HEK293 (cell line): ENCODE results near the gene PPP1R3E.

Experiments
- CTCF ChIA-PET: fragments of 350-600 bp; formaldehyde crosslinking; extraction: SDS; loops from one replicate; lab custom pipeline; 2021; ENCODE audit warnings: antibody characterized with exemption; lab: Yijun Ruan, JAX
- POLR2A ChIA-PET: fragments of 300-600 bp; formaldehyde crosslinking; extraction: SDS; loops from one replicate; lab custom pipeline; 2020; ENCODE audit warnings: antibody characterized with exemption, inconsistent platforms; lab: Yijun Ruan, JAX
- H3K27ac ChIP-seq: fragments of 200-500 bp; sonication (Bioruptor generic); 2 replicates; pipeline ENCODE4 v1.5.1; 2014; ENCODE audit warnings: low read depth, low read length, control low read depth, inconsistent platforms; ENCODE audit errors: extremely low read depth
- H3K36me3 ChIP-seq, 2 experiments: fragments of 200-500 bp in 1 of 2; sonication (Bioruptor generic) in 1 of 2; 1 replicate in 1 of 2; 2 replicates in 1 of 2; pipeline ENCODE4 v1.5.1; 2014 to 2017; ENCODE audit warnings: inconsistent platforms in 2 of 2, low read length in 2 of 2; ENCODE audit not compliant: control insufficient read depth in 2 of 2, insufficient read depth in 1 of 2
- H3K4me1 ChIP-seq: fragments of 200-500 bp; sonication (Bioruptor generic); 2 replicates; pipeline ENCODE4 v1.5.1; 2014; ENCODE audit warnings: mild to moderate bottlenecking, low read length, inconsistent platforms; ENCODE audit not compliant: control insufficient read depth, insufficient read depth
- H3K4me3 ChIP-seq: 2 replicates; pipeline ENCODE4 v1.5.1; 2011; ENCODE audit warnings: low read depth, mild to moderate bottlenecking, control low read depth, low read length, moderate library complexity
- H3K9me3 ChIP-seq: fragments of 200-500 bp; sonication (Bioruptor generic); 2 replicates; pipeline ENCODE4 v1.5.1; 2014; ENCODE audit warnings: low read depth, low read length, inconsistent platforms; ENCODE audit not compliant: control insufficient read depth, insufficient read depth
- BCL11A ChIP-seq: fragments of 450-650 bp; formaldehyde crosslinking; IDR thresholded peaks from 2 replicates; pipeline ENCODE4 v1.5.1; 2016; ENCODE audit warnings: low read depth, missing biosample characterization, missing genetic modification characterization
- GLI2 ChIP-seq: fragments of 450-650 bp; formaldehyde crosslinking; IDR thresholded peaks from 2 replicates; pipeline ENCODE4; 2017; ENCODE audit warnings: missing biosample characterization, missing genetic modification characterization, low read depth, borderline replicate concordance
- KLF10 ChIP-seq: fragments of 450-650 bp; IDR thresholded peaks from 2 replicates; pipeline ENCODE4 v1.5.1; 2018; ENCODE audit warnings: missing biosample characterization, mild to moderate bottlenecking, missing genetic modification characterization
- OSR2 ChIP-seq: fragments of 450-650 bp; formaldehyde crosslinking; IDR thresholded peaks from 2 replicates; pipeline ENCODE4 v1.5.1; 2016; ENCODE audit warnings: missing biosample characterization, missing genetic modification characterization
- SP7 ChIP-seq: fragments of 450-650 bp; formaldehyde crosslinking; IDR thresholded peaks from 2 replicates; pipeline ENCODE4 v1.5.1; 2016; ENCODE audit warnings: missing biosample characterization, missing genetic modification characterization
- ZNF133 ChIP-seq: fragments of 450-650 bp; formaldehyde crosslinking; IDR thresholded peaks from 2 replicates; pipeline ENCODE4 v1.5.1; 2016; ENCODE audit warnings: missing biosample characterization, missing genetic modification characterization
- ZNF155 ChIP-seq: fragments of 450-650 bp; formaldehyde crosslinking; IDR thresholded peaks from 2 replicates; pipeline ENCODE4 v1.5.1; 2016; ENCODE audit warnings: missing biosample characterization, missing genetic modification characterization
- ZNF169 ChIP-seq: fragments of 450-650 bp; formaldehyde crosslinking; IDR thresholded peaks from 2 replicates; pipeline ENCODE4 v1.5.1; 2016; ENCODE audit warnings: missing biosample characterization, missing genetic modification characterization
- ZNF19 ChIP-seq: fragments of 450-650 bp; formaldehyde crosslinking; IDR thresholded peaks from 2 replicates; pipeline ENCODE4; 2016; ENCODE audit warnings: missing biosample characterization, missing genetic modification characterization, low read depth
- ZNF202 ChIP-seq: fragments of 450-650 bp; formaldehyde crosslinking; IDR thresholded peaks from 2 replicates; pipeline ENCODE4 v1.5.1; 2016; ENCODE audit warnings: missing biosample characterization, missing genetic modification characterization, borderline replicate concordance
- ZNF221 ChIP-seq: fragments of 450-650 bp; formaldehyde crosslinking; IDR thresholded peaks from 2 replicates; pipeline ENCODE4 v1.5.1; 2017; ENCODE audit warnings: missing biosample characterization, missing genetic modification characterization, borderline replicate concordance
- ZNF335 ChIP-seq: fragments of 450-650 bp; formaldehyde crosslinking; conservative IDR thresholded peaks from 2 replicates; pipeline ENCODE4 v1.5.1; 2016; ENCODE audit warnings: missing biosample characterization, missing genetic modification characterization
- ZNF354C ChIP-seq: fragments of 450-650 bp; formaldehyde crosslinking; IDR thresholded peaks from 2 replicates; pipeline ENCODE4 v1.5.1; 2016; ENCODE audit warnings: missing biosample characterization, missing genetic modification characterization, low read depth, borderline replicate concordance
- ZNF423 ChIP-seq: fragments of 450-650 bp; formaldehyde crosslinking; IDR thresholded peaks from 2 replicates; pipeline ENCODE4 v1.5.1; 2016; ENCODE audit warnings: missing biosample characterization, missing genetic modification characterization
- ZNF473 ChIP-seq: fragments of 450-650 bp; formaldehyde crosslinking; IDR thresholded peaks from 2 replicates; pipeline ENCODE4 v1.5.1; 2017; ENCODE audit warnings: missing biosample characterization, missing genetic modification characterization
- ZNF514 ChIP-seq: fragments of 450-650 bp; formaldehyde crosslinking; IDR thresholded peaks from 2 replicates; pipeline ENCODE4 v1.5.1; 2016; ENCODE audit warnings: missing biosample characterization, missing genetic modification characterization
- ZNF560 ChIP-seq: fragments of 450-650 bp; formaldehyde crosslinking; IDR thresholded peaks from 2 replicates; pipeline ENCODE4 v1.5.1; 2017; ENCODE audit warnings: missing biosample characterization, missing genetic modification characterization, borderline replicate concordance
- ZNF664 ChIP-seq: fragments of 450-650 bp; formaldehyde crosslinking; IDR thresholded peaks from 2 replicates; pipeline ENCODE4 v1.5.1; 2016; ENCODE audit warnings: missing biosample characterization, missing genetic modification characterization
- TF ChIP-seq, protein P1 (sequence below): fragments of 450-650 bp; formaldehyde crosslinking; IDR thresholded peaks from 2 replicates; pipeline ENCODE4; 2016; ENCODE audit warnings: missing biosample characterization, missing genetic modification characterization
- TF ChIP-seq, protein P2 (sequence below): fragments of 450-650 bp; formaldehyde crosslinking; IDR thresholded peaks from 2 replicates; pipeline ENCODE4 v1.5.0; 2017; ENCODE audit warnings: missing biosample characterization, missing genetic modification characterization, borderline replicate concordance
- TF ChIP-seq, protein P3 (sequence below): fragments of 450-650 bp; formaldehyde crosslinking; IDR thresholded peaks from 2 replicates; pipeline ENCODE4 v1.5.1; 2016; ENCODE audit warnings: missing biosample characterization, missing genetic modification characterization
- TF ChIP-seq, protein P4 (sequence below): fragments of 450-650 bp; formaldehyde crosslinking; IDR thresholded peaks from 2 replicates; pipeline ENCODE4 v1.5.1; 2016; ENCODE audit warnings: missing biosample characterization, missing genetic modification characterization, borderline replicate concordance
- TF ChIP-seq, protein P5 (sequence below): fragments of 450-650 bp; formaldehyde crosslinking; IDR thresholded peaks from 2 replicates; pipeline ENCODE4 v1.5.1; 2016; ENCODE audit warnings: missing biosample characterization, missing genetic modification characterization

PPP1R3E gene

DNA sequence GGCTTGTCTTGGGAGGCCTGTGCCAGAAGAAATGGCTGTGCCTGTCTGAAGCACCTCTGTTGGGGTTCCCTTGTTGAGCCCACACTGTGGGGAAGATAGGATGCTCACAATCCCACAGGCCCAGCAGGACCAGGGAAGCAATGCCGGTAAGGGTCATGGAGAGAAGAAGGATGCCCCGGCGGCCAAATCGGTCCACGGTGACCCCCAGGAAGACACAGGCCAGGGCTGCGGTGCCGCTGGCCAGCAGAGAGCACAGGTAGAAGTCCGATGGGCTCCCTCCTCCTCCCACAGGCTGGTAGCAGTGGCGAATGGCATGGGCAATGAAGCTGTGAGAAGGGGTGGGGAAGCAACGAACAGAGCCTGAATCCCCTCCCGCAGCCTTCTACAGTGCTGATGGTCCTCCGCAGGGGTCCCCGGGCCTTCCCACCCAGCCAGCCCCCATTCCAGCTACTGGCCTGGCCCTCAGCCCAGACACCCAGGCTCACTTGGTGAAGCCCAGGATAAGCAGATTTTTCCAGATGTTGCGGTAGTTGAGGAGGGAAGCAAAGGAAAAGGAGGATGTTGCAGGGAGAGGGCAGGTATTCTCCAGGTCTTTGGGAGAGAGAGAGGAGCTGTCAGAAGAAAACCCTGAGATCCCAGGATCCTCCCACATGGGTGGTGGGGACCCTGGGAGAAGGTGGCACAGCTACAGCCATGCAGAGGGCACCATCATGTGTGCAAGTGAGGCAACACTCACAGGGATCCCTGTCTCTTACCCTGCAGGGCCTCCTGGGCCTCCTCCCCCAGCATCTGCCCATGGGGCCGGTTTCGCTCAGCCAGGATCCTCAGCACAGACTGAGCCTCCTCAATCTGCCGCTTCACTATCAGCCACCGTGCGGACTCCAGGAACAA is 45.0 kb upstream of the PPP1R3E start:
- TF ChIP-seq ZNF473 (no peak), ZNF560 (tag by site-specific recombination) (no peak), ZNF221 (tag by site-specific recombination) (no peak), ZNF423 (tag by site-specific recombination) (no peak), ZNF169 (tag by site-specific recombination) (no peak), ZNF354C (tag by site-specific recombination) (no peak), ZNF19 (no peak), BCL11A (tag by site-specific recombination) (no peak)
- TF ChIP-seq, protein P1, sequence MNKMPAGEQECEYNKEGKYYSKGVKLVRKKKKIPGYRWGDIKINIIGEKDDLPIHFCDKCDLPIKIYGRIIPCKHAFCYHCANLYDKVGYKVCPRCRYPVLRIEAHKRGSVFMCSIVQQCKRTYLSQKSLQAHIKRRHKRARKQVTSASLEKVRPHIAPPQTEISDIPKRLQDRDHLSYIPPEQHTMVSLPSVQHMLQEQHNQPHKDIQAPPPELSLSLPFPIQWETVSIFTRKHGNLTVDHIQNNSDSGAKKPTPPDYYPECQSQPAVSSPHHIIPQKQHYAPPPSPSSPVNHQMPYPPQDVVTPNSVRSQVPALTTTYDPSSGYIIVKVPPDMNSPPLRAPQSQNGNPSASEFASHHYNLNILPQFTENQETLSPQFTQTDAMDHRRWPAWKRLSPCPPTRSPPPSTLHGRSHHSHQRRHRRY (tag by site-specific recombination), result no peak
- TF ChIP-seq, protein P2, sequence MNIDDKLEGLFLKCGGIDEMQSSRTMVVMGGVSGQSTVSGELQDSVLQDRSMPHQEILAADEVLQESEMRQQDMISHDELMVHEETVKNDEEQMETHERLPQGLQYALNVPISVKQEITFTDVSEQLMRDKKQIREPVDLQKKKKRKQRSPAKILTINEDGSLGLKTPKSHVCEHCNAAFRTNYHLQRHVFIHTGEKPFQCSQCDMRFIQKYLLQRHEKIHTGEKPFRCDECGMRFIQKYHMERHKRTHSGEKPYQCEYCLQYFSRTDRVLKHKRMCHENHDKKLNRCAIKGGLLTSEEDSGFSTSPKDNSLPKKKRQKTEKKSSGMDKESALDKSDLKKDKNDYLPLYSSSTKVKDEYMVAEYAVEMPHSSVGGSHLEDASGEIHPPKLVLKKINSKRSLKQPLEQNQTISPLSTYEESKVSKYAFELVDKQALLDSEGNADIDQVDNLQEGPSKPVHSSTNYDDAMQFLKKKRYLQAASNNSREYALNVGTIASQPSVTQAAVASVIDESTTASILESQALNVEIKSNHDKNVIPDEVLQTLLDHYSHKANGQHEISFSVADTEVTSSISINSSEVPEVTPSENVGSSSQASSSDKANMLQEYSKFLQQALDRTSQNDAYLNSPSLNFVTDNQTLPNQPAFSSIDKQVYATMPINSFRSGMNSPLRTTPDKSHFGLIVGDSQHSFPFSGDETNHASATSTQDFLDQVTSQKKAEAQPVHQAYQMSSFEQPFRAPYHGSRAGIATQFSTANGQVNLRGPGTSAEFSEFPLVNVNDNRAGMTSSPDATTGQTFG, result no peak
- TF ChIP-seq, protein P3, sequence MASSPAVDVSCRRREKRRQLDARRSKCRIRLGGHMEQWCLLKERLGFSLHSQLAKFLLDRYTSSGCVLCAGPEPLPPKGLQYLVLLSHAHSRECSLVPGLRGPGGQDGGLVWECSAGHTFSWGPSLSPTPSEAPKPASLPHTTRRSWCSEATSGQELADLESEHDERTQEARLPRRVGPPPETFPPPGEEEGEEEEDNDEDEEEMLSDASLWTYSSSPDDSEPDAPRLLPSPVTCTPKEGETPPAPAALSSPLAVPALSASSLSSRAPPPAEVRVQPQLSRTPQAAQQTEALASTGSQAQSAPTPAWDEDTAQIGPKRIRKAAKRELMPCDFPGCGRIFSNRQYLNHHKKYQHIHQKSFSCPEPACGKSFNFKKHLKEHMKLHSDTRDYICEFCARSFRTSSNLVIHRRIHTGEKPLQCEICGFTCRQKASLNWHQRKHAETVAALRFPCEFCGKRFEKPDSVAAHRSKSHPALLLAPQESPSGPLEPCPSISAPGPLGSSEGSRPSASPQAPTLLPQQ (tag by site-specific recombination), result no peak
- Histone ChIP-seq H3K4me1 (no peaks in the 10 kb centered on the region), H3K36me3 (no peaks in the 10 kb centered on the region), H3K9me3 (no peaks in the 10 kb centered on the region), H3K4me3 (no peak overlapping the region), H3K27ac (no peak overlapping the region)
- ChIA-PET CTCF (interaction anchor here (0.6 kb wide), 1 partner anchor 12 kb away, joined by 3 read pairs; no protein-coding TSS in a partner anchor), POLR2A (no interaction called here)

DNA sequence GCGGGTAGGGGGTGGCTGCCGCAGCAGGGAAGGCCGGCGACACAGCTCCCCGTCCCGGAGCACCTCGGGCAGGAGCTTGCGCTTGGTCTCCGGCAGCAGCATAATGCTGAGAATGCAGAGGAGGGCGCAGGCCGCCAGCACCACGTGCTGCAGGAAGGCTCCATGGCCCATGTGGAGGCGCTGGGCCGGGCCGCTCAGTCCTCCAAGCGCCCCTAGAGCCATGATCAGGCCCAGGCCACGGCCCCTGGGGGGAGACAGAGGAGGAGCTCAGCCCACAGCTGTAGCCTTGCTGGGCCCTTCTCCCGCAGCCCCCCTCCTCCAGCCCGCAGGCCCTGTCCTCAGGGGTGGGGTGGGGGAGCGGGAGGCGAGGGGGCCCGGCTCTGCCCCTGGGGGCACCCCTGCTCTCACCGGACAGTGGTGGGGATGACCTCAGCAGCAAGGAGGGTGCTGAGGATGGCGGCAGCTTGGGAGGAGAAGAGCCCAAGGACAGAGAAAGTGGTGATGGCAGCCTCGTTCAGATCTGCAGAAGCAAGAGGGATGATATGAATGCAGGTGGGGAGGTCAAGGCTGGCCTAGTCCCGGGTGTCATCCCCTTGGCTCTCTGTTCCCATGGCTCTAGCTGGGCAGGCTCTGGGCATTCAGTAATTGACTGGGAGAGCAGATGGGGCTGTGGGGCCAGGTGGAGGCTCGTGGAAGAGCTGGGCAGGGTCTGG is 44.2 kb upstream of the PPP1R3E start:
- H3K4me3 ChIP-seq, result no peak overlapping the region
- no peaks in the 10 kb centered on the region for H3K36me3 ChIP-seq
- TF ChIP-seq, protein P4, sequence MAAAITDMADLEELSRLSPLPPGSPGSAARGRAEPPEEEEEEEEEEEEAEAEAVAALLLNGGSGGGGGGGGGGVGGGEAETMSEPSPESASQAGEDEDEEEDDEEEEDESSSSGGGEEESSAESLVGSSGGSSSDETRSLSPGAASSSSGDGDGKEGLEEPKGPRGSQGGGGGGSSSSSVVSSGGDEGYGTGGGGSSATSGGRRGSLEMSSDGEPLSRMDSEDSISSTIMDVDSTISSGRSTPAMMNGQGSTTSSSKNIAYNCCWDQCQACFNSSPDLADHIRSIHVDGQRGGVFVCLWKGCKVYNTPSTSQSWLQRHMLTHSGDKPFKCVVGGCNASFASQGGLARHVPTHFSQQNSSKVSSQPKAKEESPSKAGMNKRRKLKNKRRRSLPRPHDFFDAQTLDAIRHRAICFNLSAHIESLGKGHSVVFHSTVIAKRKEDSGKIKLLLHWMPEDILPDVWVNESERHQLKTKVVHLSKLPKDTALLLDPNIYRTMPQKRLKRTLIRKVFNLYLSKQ, result no peak
- no peak for TF ChIP-seq OSR2 (tag by site-specific recombination)
- no peak for TF ChIP-seq ZNF155 (tag by site-specific recombination)
- TF ChIP-seq, protein P5, sequence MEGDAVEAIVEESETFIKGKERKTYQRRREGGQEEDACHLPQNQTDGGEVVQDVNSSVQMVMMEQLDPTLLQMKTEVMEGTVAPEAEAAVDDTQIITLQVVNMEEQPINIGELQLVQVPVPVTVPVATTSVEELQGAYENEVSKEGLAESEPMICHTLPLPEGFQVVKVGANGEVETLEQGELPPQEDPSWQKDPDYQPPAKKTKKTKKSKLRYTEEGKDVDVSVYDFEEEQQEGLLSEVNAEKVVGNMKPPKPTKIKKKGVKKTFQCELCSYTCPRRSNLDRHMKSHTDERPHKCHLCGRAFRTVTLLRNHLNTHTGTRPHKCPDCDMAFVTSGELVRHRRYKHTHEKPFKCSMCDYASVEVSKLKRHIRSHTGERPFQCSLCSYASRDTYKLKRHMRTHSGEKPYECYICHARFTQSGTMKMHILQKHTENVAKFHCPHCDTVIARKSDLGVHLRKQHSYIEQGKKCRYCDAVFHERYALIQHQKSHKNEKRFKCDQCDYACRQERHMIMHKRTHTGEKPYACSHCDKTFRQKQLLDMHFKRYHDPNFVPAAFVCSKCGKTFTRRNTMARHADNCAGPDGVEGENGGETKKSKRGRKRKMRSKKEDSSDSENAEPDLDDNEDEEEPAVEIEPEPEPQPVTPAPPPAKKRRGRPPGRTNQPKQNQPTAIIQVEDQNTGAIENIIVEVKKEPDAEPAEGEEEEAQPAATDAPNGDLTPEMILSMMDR (tag by site-specific recombination), result no peak
- TF ChIP-seq, protein P3 (tag by site-specific recombination), result no peak
- TF ChIP-seq ZNF133 (tag by site-specific recombination), result no peak
- TF ChIP-seq ZNF202 (tag by site-specific recombination), result no peak
- TF ChIP-seq ZNF664 (tag by site-specific recombination), result no peak
- no peak for TF ChIP-seq ZNF335
- TF ChIP-seq GLI2, result no peak
- TF ChIP-seq ZNF514 (tag by site-specific recombination), result no peak
- no peak for TF ChIP-seq KLF10 (tag by site-specific recombination)
- TF ChIP-seq ZNF354C (tag by site-specific recombination), result no peak
- no peak for TF ChIP-seq SP7 (tag by site-specific recombination)
- H3K4me1 ChIP-seq, result no peaks in the 10 kb centered on the region
- H3K9me3 ChIP-seq, result no peaks in the 10 kb centered on the region
- POLR2A ChIA-PET, result no interaction called here
- CTCF ChIA-PET, result interaction anchor here (1.5 kb wide), 1 partner anchor 19 kb away, joined by 9 read pairs; no protein-coding TSS in a partner anchor
- H3K27ac ChIP-seq, result no peak overlapping the region
